WTC11 (cell line): ENCODE results near the gene SLC35E3. TPM values are rescaled to one million over a fixed set of nuclear protein-coding genes. Genes with fewer than 3 reads are reported as not detected.

Experiments used
- ATAC-seq: fragments of 200-7000 bp; cut with Tn5 transposase; 2 replicates; pipeline ENCODE4 v1.10.0; 2021; ENCODE audit warnings: mild to moderate bottlenecking, moderate library complexity
- CTCF ChIA-PET: fragments of 300-600 bp; sonication (Branson Sonifier 250); formaldehyde crosslinking; loops from one replicate; lab custom pipeline; 2021; ENCODE audit warnings: antibody characterized with exemption; lab: Charles Lee
- POLR2A ChIA-PET: fragments of 350-600 bp; sonication (Branson Sonifier 250); formaldehyde crosslinking; loops from one replicate; lab custom pipeline; 2021; ENCODE audit warnings: antibody characterized with exemption; lab: Charles Lee
- DNase-seq: peaks from one replicate; pipeline ENCODE4 v3.0.0; 2021; ENCODE audit warnings: low spot score
- H3K27ac Mint-ChIP-seq: 2 replicates; pipeline ENCODE4 v1.8.0; 2021; ENCODE audit warnings: mixed read lengths
- H3K27me3 Mint-ChIP-seq: 2 replicates; pipeline ENCODE4 v1.8.0; 2021; ENCODE audit warnings: low read depth, mild to moderate bottlenecking, moderate library complexity, mixed read lengths
- H3K36me3 Mint-ChIP-seq: 2 replicates; pipeline ENCODE4 v1.8.0; 2021; ENCODE audit warnings: mixed read lengths
- H3K4me1 Mint-ChIP-seq: 2 replicates; pipeline ENCODE4 v1.8.0; 2022; ENCODE audit warnings: mixed read lengths
- H3K4me3 Mint-ChIP-seq: 2 replicates; pipeline ENCODE4 v1.8.0; 2021; ENCODE audit warnings: mild to moderate bottlenecking, moderate library complexity, mixed read lengths
- H3K9me3 Mint-ChIP-seq: 2 replicates; pipeline ENCODE4 v1.8.0; 2021; ENCODE audit warnings: mixed read lengths
- ATF2 ChIP-seq: sonication (generic); formaldehyde crosslinking; IDR thresholded peaks from 2 replicates; pipeline ENCODE4 v1.8.1; 2022; ENCODE audit warnings: low read depth, missing genetic modification reagents, borderline replicate concordance
- CREB1 ChIP-seq: sonication (generic); formaldehyde crosslinking; IDR thresholded peaks from 2 replicates; pipeline ENCODE4 v1.8.0; 2023; ENCODE audit warnings: mild to moderate bottlenecking, missing genetic modification reagents
- CREM ChIP-seq: sonication (generic); formaldehyde crosslinking; IDR thresholded peaks from 2 replicates; pipeline ENCODE4 v1.8.1; 2022; ENCODE audit warnings: mild to moderate bottlenecking, missing genetic modification reagents, moderate library complexity
- ELF4 ChIP-seq: sonication (generic); formaldehyde crosslinking; IDR thresholded peaks from 2 replicates; pipeline ENCODE4 v1.8.1; 2022; ENCODE audit warnings: low read depth, mild to moderate bottlenecking, moderate library complexity, missing genetic modification reagents
- ETV6 ChIP-seq: sonication (generic); formaldehyde crosslinking; IDR thresholded peaks from 2 replicates; pipeline ENCODE4 v1.8.1; 2022; ENCODE audit warnings: mild to moderate bottlenecking, missing genetic modification reagents
- FOXP1 ChIP-seq: sonication (generic); formaldehyde crosslinking; IDR thresholded peaks from 2 replicates; pipeline ENCODE4 v1.8.0; 2022; ENCODE audit warnings: missing genetic modification reagents, mild to moderate bottlenecking, moderate library complexity, borderline replicate concordance
- MYBL2 ChIP-seq: sonication (generic); formaldehyde crosslinking; IDR thresholded peaks from 2 replicates; pipeline ENCODE4 v1.8.1; 2023; ENCODE audit warnings: mild to moderate bottlenecking, moderate library complexity, missing genetic modification reagents
- PRRX2 ChIP-seq: fragments of 250-450 bp; sonication (Bioruptor Pico); IDR thresholded peaks from 2 replicates; pipeline ENCODE4 v1.8.0; 2021; ENCODE audit warnings: mild to moderate bottlenecking
- RORB ChIP-seq: fragments of 250-450 bp; sonication (Bioruptor Pico); IDR thresholded peaks from 2 replicates; pipeline ENCODE4 v1.9.0; 2021; ENCODE audit warnings: mild to moderate bottlenecking
- TEAD1 ChIP-seq: sonication (generic); formaldehyde crosslinking; IDR thresholded peaks from 2 replicates; pipeline ENCODE4 v1.8.0; 2022; ENCODE audit warnings: mild to moderate bottlenecking, missing genetic modification reagents
- ZNF232 ChIP-seq: sonication (generic); formaldehyde crosslinking; IDR thresholded peaks from 2 replicates; pipeline ENCODE4 v1.8.0; 2022; ENCODE audit warnings: mild to moderate bottlenecking, missing genetic modification reagents
- ZNF396 ChIP-seq: fragments of 250-450 bp; sonication (Bioruptor Pico); IDR thresholded peaks from 2 replicates; pipeline ENCODE4 v1.8.0; 2021; ENCODE audit warnings: mild to moderate bottlenecking, moderate library complexity, borderline replicate concordance
- ZNF532 ChIP-seq: fragments of 250-450 bp; sonication (Bioruptor Pico); IDR thresholded peaks from 2 replicates; pipeline ENCODE4 v1.9.0; 2021; ENCODE audit warnings: mild to moderate bottlenecking, borderline replicate concordance
- ZNF671 ChIP-seq: fragments of 250-450 bp; sonication (Bioruptor Pico); IDR thresholded peaks from 2 replicates; pipeline ENCODE4 v1.8.0; 2021; ENCODE audit warnings: mild to moderate bottlenecking
- ZSCAN18 ChIP-seq: fragments of 250-450 bp; sonication (Bioruptor Pico); IDR thresholded peaks from 2 replicates; pipeline ENCODE4 v2.1.2; 2022; ENCODE audit warnings: mild to moderate bottlenecking, moderate library complexity
- total RNA-seq: library from RNA; stranded (reverse); gene quantifications from 3 replicates; pipeline ENCODE4 v1.2.3, GENCODE V29; 2021
- TF ChIP-seq, protein P1 (sequence below): sonication (generic); formaldehyde crosslinking; IDR thresholded peaks from 2 replicates; pipeline ENCODE4 v1.8.1; 2022; ENCODE audit warnings: mild to moderate bottlenecking, moderate library complexity, missing genetic modification reagents
- TF ChIP-seq, protein P2 (sequence below): sonication (generic); formaldehyde crosslinking; conservative IDR thresholded peaks from 2 replicates; pipeline ENCODE4 v1.8.1; 2023; ENCODE audit warnings: mild to moderate bottlenecking, low read depth, missing genetic modification reagents, moderate library complexity
- TF ChIP-seq, protein P3 (sequence below): sonication (generic); formaldehyde crosslinking; IDR thresholded peaks from 2 replicates; pipeline ENCODE4 v1.8.0; 2023; ENCODE audit warnings: missing genetic modification reagents
- TF ChIP-seq, protein P4 (sequence below): fragments of 250-450 bp; sonication (Bioruptor Pico); IDR thresholded peaks from 2 replicates; pipeline ENCODE4 v1.9.0; 2021; ENCODE audit warnings: mild to moderate bottlenecking

The SLC35E3 gene
- total RNA-seq, 1 experiment from 2014 or later, result 11.3 TPM

- H3K36me3 Mint-ChIP-seq, result no peaks in the 10 kb centered on the region
- TF ChIP-seq TEAD1 (CRISPR knock-in tag), result no peak
- TF ChIP-seq, protein P1, sequence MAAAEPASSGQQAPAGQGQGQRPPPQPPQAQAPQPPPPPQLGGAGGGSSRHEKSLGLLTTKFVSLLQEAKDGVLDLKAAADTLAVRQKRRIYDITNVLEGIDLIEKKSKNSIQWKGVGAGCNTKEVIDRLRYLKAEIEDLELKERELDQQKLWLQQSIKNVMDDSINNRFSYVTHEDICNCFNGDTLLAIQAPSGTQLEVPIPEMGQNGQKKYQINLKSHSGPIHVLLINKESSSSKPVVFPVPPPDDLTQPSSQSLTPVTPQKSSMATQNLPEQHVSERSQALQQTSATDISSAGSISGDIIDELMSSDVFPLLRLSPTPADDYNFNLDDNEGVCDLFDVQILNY (CRISPR knock-in tag), result no peak
- no peak for TF ChIP-seq ETV6 (CRISPR knock-in tag)
- no peak for TF ChIP-seq ELF4
- TF ChIP-seq ZNF532 (CRISPR knock-in tag), result no peak
- no peak for TF ChIP-seq ZNF671 (CRISPR knock-in tag)
- TF ChIP-seq ZNF396, result no peak
- no peak for TF ChIP-seq CREB1 (CRISPR knock-in tag)
- TF ChIP-seq ATF2 (CRISPR knock-in tag), result no peak
- TF ChIP-seq CREM, result no peak
- TF ChIP-seq MYBL2, result no peak
- TF ChIP-seq PRRX2 (CRISPR knock-in tag), result no peak
- no peak for TF ChIP-seq RORB (CRISPR knock-in tag)
- TF ChIP-seq ZSCAN18 (CRISPR knock-in tag), result no peak
- TF ChIP-seq, protein P2, sequence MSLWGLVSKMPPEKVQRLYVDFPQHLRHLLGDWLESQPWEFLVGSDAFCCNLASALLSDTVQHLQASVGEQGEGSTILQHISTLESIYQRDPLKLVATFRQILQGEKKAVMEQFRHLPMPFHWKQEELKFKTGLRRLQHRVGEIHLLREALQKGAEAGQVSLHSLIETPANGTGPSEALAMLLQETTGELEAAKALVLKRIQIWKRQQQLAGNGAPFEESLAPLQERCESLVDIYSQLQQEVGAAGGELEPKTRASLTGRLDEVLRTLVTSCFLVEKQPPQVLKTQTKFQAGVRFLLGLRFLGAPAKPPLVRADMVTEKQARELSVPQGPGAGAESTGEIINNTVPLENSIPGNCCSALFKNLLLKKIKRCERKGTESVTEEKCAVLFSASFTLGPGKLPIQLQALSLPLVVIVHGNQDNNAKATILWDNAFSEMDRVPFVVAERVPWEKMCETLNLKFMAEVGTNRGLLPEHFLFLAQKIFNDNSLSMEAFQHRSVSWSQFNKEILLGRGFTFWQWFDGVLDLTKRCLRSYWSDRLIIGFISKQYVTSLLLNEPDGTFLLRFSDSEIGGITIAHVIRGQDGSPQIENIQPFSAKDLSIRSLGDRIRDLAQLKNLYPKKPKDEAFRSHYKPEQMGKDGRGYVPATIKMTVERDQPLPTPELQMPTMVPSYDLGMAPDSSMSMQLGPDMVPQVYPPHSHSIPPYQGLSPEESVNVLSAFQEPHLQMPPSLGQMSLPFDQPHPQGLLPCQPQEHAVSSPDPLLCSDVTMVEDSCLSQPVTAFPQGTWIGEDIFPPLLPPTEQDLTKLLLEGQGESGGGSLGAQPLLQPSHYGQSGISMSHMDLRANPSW (CRISPR knock-in tag), result no peak
- TF ChIP-seq, protein P3, sequence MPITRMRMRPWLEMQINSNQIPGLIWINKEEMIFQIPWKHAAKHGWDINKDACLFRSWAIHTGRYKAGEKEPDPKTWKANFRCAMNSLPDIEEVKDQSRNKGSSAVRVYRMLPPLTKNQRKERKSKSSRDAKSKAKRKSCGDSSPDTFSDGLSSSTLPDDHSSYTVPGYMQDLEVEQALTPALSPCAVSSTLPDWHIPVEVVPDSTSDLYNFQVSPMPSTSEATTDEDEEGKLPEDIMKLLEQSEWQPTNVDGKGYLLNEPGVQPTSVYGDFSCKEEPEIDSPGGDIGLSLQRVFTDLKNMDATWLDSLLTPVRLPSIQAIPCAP (CRISPR knock-in tag), result no peak
- TF ChIP-seq, protein P4, sequence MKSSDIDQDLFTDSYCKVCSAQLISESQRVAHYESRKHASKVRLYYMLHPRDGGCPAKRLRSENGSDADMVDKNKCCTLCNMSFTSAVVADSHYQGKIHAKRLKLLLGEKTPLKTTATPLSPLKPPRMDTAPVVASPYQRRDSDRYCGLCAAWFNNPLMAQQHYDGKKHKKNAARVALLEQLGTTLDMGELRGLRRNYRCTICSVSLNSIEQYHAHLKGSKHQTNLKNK (CRISPR knock-in tag), result no peak
- TF ChIP-seq ZNF232 (CRISPR knock-in tag), result no peak
- TF ChIP-seq FOXP1 (CRISPR knock-in tag), result no peak
- H3K27ac Mint-ChIP-seq, result no peak overlapping the region
- ATAC-seq, result no peak
- no peak overlapping the region for H3K4me3 Mint-ChIP-seq
- POLR2A ChIA-PET, result no interaction called here
- CTCF ChIA-PET, result no interaction called here
- no peak for DNase-seq
- H3K9me3 Mint-ChIP-seq, result no peaks in the 10 kb centered on the region
- H3K27me3 Mint-ChIP-seq, result no peaks in the 10 kb centered on the region
- H3K4me1 Mint-ChIP-seq, result no peaks in the 10 kb centered on the region
Observed at GRCh38 chr12:68776976-68777610, 31.1 kb downstream of the SLC35E3 start.
